Calu3 (cell line): ENCODE results near the gene RFX6. TPM values are rescaled to one million over a fixed set of nuclear protein-coding genes. Genes with fewer than 3 reads are reported as not detected.
A peak's percentile ranks its signal among the peaks of the same experiment; 100 is the strongest.

Experiments
- BruUV-seq: library from RNA; stranded (reverse); fragments of 400-500 nt; replicated peaks from 2 replicates; lab custom pipeline; 2021; lab: Mats Ljungman, UMichigan
- CTCF ChIA-PET: fragments of 300-600 bp; sonication (Branson Sonifier 250); formaldehyde crosslinking; loops from one replicate; lab custom pipeline; 2022; ENCODE audit warnings: antibody characterized with exemption; lab: Charles Lee
- DNase-seq: peaks from one replicate; pipeline ENCODE4 v3.0.0; 2022
- H3K27ac Mint-ChIP-seq: one replicate; pipeline ENCODE4 v1.8.0; 2022; ENCODE audit warnings: mixed read lengths; ENCODE audit not compliant: unreplicated experiment
- H3K27me3 Mint-ChIP-seq: one replicate; pipeline ENCODE4 v1.8.0; 2022; ENCODE audit warnings: mixed read lengths; ENCODE audit not compliant: unreplicated experiment
- H3K36me3 Mint-ChIP-seq: one replicate; pipeline ENCODE4 v1.8.0; 2022; ENCODE audit warnings: mild to moderate bottlenecking, moderate library complexity, mixed read lengths; ENCODE audit not compliant: insufficient read depth, unreplicated experiment
- H3K4me1 Mint-ChIP-seq: one replicate; pipeline ENCODE4 v1.8.0; 2022; ENCODE audit warnings: mild to moderate bottlenecking, low read depth, mixed read lengths; ENCODE audit not compliant: unreplicated experiment
- H3K4me3 Mint-ChIP-seq: one replicate; pipeline ENCODE4 v1.8.0; 2022; ENCODE audit warnings: mild to moderate bottlenecking, low read depth, moderate library complexity, mixed read lengths; ENCODE audit not compliant: unreplicated experiment
- H3K9me3 Mint-ChIP-seq: one replicate; pipeline ENCODE4 v1.8.0; 2022; ENCODE audit warnings: low read depth, mixed read lengths; ENCODE audit not compliant: unreplicated experiment
- CTCF ChIP-seq: fragments of 200-600 bp; IDR thresholded peaks from one replicate; pipeline ENCODE4 v1.8.0; 2022; ENCODE audit warnings: antibody characterized with exemption; ENCODE audit not compliant: unreplicated experiment
- intact Hi-C: fragments of 100-400 bp; cut with micrococcal nuclease; formaldehyde crosslinking; loops from one replicate; pipeline ENCODE4 v1.10.0; 2022; ENCODE audit not compliant: unreplicated experiment
- total RNA-seq: library from RNA; stranded (reverse); gene quantifications from 2 replicates; pipeline ENCODE4 v1.2.3, GENCODE V29; 2022

RFX6 gene
- total RNA-seq, 1 experiment from 2014 or later = not detected

GRCh38 chr6:116954335-116954734, 77.3 kb downstream of the RFX6 start:
- no peak for DNase-seq
- CTCF ChIA-PET = no interaction called here
- no peak overlapping the region for H3K4me3 Mint-ChIP-seq
- BruUV-seq = no TSS peak
- H3K36me3 Mint-ChIP-seq = no peaks in the 10 kb centered on the region
- no peak for TF ChIP-seq CTCF
- intact Hi-C loops = no loop called here
- peaks cover 16% of the 10 kb centered on the region for H3K4me1 Mint-ChIP-seq
- no peaks in the 10 kb centered on the region for H3K27me3 Mint-ChIP-seq
- H3K27ac Mint-ChIP-seq = no peak overlapping the region
- H3K9me3 Mint-ChIP-seq = no peaks in the 10 kb centered on the region

- Mint-ChIP-seq H3K9me3 (no peaks in the 10 kb centered on the region), H3K4me3 (no peak overlapping the region), H3K27ac (no peak overlapping the region), H3K36me3 (no peaks in the 10 kb centered on the region), H3K4me1 (peaks cover 12% of the 10 kb centered on the region), H3K27me3 (no peaks in the 10 kb centered on the region)
- DNase-seq = peak; percentile 37
- no TSS peak for BruUV-seq
- TF ChIP-seq CTCF = no peak
- intact Hi-C loops = no loop called here
- CTCF ChIA-PET = no interaction called here
Measured at GRCh38 chr6:116954938-116955337, 77.9 kb downstream of the RFX6 start.

DNA sequence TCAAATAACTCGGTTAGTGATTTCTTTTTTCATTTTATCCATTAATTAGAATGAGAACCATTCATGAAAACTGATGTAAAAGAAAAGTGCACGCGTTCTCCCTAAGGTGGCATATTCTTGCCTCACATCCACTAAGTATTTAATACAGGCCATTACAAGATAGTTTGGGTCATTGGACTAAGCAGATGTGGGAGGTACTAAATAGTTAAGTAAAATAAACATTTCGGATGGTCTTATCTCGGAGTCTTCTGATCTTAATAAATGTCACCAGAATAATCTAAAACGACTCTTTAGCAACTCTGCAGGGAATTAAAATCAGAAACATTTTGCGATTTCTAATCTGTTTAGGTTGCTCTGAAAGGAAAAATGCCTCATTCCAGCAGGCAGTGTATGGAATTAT, 78.7 kb downstream of the RFX6 start:
- H3K4me3 Mint-ChIP-seq = no peak overlapping the region
- no peak for TF ChIP-seq CTCF
- CTCF ChIA-PET = no interaction called here
- intact Hi-C loops = no loop called here
- H3K27ac Mint-ChIP-seq = no peak overlapping the region
- H3K36me3 Mint-ChIP-seq = no peaks in the 10 kb centered on the region
- BruUV-seq = no TSS peak
- no peaks in the 10 kb centered on the region for H3K9me3 Mint-ChIP-seq
- no peaks in the 10 kb centered on the region for H3K27me3 Mint-ChIP-seq
- peaks cover 8% of the 10 kb centered on the region for H3K4me1 Mint-ChIP-seq
- DNase-seq = no peak

GRCh38 chr6:116963972-116964371, 86.9 kb downstream of the RFX6 start:
- Mint-ChIP-seq H3K4me3 (no peak overlapping the region), H3K27me3 (no peaks in the 10 kb centered on the region), H3K27ac (no peak overlapping the region), H3K4me1 (peaks cover 6% of the 10 kb centered on the region), H3K36me3 (no peaks in the 10 kb centered on the region), H3K9me3 (no peaks in the 10 kb centered on the region)
- intact Hi-C loops = no loop called here
- TF ChIP-seq CTCF = no peak
- no TSS peak for BruUV-seq
- DNase-seq = no peak
- CTCF ChIA-PET = interaction anchor here (0.6 kb wide), 1 partner anchor 44 kb away, joined by 3 read pairs; no protein-coding TSS in a partner anchor
